Skeletal muscle tissue (tissue), 4 donors: Measurements from ENCODE around the gene PBX1. TPM values are rescaled to one million over a fixed set of nuclear protein-coding genes. Genes with fewer than 3 reads are reported as not detected.

ENCODE experiments used
- H3K27ac ChIP-seq: one replicate; pipeline ENCODE4 v1.7.0; 2013; ENCODE audit warnings: mild to moderate bottlenecking, low read depth, low read length, inconsistent platforms
- H3K27me3 ChIP-seq, 3 donors: one replicate each; pipeline ENCODE4 v1.7.0; 2013; ENCODE audit warnings: low read length in 3 of 3; ENCODE audit not compliant: control insufficient read depth in 3 of 3, insufficient read depth in 3 of 3
- H3K36me3 ChIP-seq, 3 donors: one replicate each; pipeline ENCODE4 v1.7.0; 2013; ENCODE audit warnings: low read length in 3 of 3; ENCODE audit not compliant: control insufficient read depth in 3 of 3, insufficient read depth in 3 of 3
- H3K4me1 ChIP-seq, 3 donors: one replicate each; pipeline ENCODE4 v1.7.0; 2013; ENCODE audit warnings: low read length in 3 of 3, mild to moderate bottlenecking in 3 of 3; ENCODE audit not compliant: control insufficient read depth in 3 of 3, insufficient read depth in 3 of 3
- H3K4me3 ChIP-seq, 3 donors: one replicate each; pipeline ENCODE4 v1.7.0; 2013; ENCODE audit warnings: low read length in 3 of 3
- H3K9ac ChIP-seq, 3 donors: one replicate each; pipeline ENCODE4 v1.7.0; 2013; ENCODE audit warnings: low read length in 3 of 3, mild to moderate bottlenecking in 3 of 3, moderate library complexity in 2 of 3, low read depth in 1 of 3
- H3K9me3 ChIP-seq, 3 donors: one replicate each; pipeline ENCODE4 v1.7.0; 2013; ENCODE audit warnings: low read length in 3 of 3; ENCODE audit not compliant: control insufficient read depth in 3 of 3
- total RNA-seq: library from RNA; depleted of rRNA; stranded (reverse); fragments of >200 nt; gene quantifications from one replicate; pipeline ENCODE4 v1.2.3, GENCODE V29; 2014
- donor health status: Osteomylitis.

Gene PBX1
- total RNA-seq, 1 donor from 2014 or later, result 53.2 TPM

- H3K4me3 ChIP-seq, result no peak overlapping the region
- H3K4me1 ChIP-seq, result peaks cover 9 to 21% (median 15%) of the 10 kb centered on the region in 3 donors
- H3K9me3 ChIP-seq, result no peaks in the 10 kb centered on the region
- no peak overlapping the region for H3K9ac ChIP-seq
- H3K27ac ChIP-seq, result no peak overlapping the region
- no peaks in the 10 kb centered on the region for H3K27me3 ChIP-seq
- no peaks in the 10 kb centered on the region for H3K36me3 ChIP-seq
Measured at GRCh38 chr1:164668491-164669400, 109.8 kb downstream of the PBX1 start.

DNA sequence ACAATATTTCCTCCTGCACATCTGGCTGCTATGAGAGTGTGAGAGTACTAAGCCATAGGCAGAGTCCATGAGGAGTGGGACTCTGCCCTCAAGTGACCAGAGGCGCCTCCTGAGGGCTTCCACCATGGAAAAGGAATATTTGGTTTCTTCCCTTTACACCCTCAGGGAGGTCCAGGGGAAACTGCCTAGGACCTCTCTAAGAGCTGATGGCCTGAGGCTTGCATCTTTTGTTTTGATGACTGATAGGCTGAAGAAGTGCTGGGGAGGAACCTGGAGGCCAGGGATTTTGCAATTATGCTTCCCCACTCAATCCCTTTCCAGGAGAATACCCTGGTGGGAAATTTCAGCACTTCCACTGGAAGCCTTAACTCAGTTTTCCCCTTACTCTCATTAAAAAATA lies 111.0 kb downstream of the PBX1 start:
- Histone ChIP-seq H3K9ac (no peak overlapping the region), H3K36me3 (no peaks in the 10 kb centered on the region), H3K27me3 (no peaks in the 10 kb centered on the region), H3K27ac (no peak overlapping the region), H3K9me3 (no peaks in the 10 kb centered on the region), H3K4me3 (no peak overlapping the region), H3K4me1 (peaks cover 7 to 18% (median 15%) of the 10 kb centered on the region in 3 donors)

DNA sequence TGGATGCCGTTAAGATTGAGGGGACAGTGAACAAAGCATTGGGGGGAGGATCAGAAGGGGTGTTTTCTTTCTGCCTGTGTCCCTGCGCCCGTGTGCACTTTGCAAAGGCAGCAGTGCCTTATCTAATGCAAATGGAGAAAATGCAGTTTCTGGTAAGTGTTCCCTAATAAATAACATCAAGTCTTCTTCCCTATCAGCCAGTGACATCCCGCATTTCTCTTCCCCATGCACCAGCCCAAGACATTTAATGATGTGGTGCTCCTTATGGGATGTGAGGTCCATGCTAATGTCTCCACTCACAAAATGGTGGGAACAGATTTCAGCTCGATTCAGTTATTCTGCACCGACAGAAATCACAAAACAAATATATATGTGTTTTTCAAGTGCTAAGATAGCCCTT lies 111.8 kb downstream of the PBX1 start:
- Histone ChIP-seq H3K4me3 (no peak overlapping the region), H3K4me1 (peaks cover 8 to 20% (median 15%) of the 10 kb centered on the region in 3 donors), H3K27me3 (no peaks in the 10 kb centered on the region), H3K27ac (no peak overlapping the region), H3K9me3 (no peaks in the 10 kb centered on the region), H3K36me3 (no peaks in the 10 kb centered on the region), H3K9ac (no peak overlapping the region)

- Histone ChIP-seq H3K27me3 (no peaks in the 10 kb centered on the region), H3K9ac (no peak overlapping the region), H3K4me1 (peaks cover 10 to 25% (median 18%) of the 10 kb centered on the region in 3 donors), H3K4me3 (no peak overlapping the region), H3K27ac (no peak overlapping the region), H3K9me3 (no peaks in the 10 kb centered on the region), H3K36me3 (no peaks in the 10 kb centered on the region)
Measured at GRCh38 chr1:164671323-164671965, 112.5 kb downstream of the PBX1 start.

- no peak overlapping the region for H3K9ac ChIP-seq
- peaks cover 7 to 22% (median 18%) of the 10 kb centered on the region in 3 donors for H3K4me1 ChIP-seq
- H3K27ac ChIP-seq, result no peak overlapping the region
Measured at GRCh38 chr1:164671966-164672571, 113.1 kb downstream of the PBX1 start.

DNA sequence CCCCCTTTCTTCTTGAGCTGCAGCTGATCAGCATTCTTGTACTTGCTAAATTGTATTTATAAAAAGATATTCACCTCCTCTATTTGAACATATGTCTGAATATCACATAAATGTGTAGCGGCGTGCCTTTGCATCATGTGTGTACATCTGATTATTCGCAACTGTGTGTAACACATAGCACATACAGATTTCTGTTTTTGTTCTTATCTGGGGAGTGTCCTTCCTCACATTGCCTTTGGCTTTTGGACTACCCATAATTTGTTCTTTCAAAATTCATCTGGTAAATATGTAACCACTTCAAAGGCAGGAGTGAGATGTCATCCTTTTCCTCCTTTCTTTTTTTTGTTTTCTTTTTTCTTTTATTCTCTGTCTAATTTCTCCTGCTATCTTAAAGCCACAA lies 113.6 kb downstream of the PBX1 start:
- no peaks in the 10 kb centered on the region for H3K27me3 ChIP-seq
- no peak overlapping the region for H3K27ac ChIP-seq
- no peaks in the 10 kb centered on the region for H3K9me3 ChIP-seq
- no peaks in the 10 kb centered on the region for H3K36me3 ChIP-seq
- peaks cover 7 to 22% (median 15%) of the 10 kb centered on the region in 3 donors for H3K4me1 ChIP-seq
- no peak overlapping the region for H3K4me3 ChIP-seq
- H3K9ac ChIP-seq, result no peak overlapping the region

More at GRCh38 chr1:164671966-164672571, 113.1 kb downstream of the PBX1 start:
- no peaks in the 10 kb centered on the region for H3K36me3 ChIP-seq
- no peak overlapping the region for H3K4me3 ChIP-seq
- H3K27me3 ChIP-seq, result no peaks in the 10 kb centered on the region
- no peaks in the 10 kb centered on the region for H3K9me3 ChIP-seq

- Histone ChIP-seq H3K9me3 (no peaks in the 10 kb centered on the region), H3K4me1 (peaks cover 7 to 22% (median 14%) of the 10 kb centered on the region in 3 donors), H3K27ac (no peak overlapping the region), H3K27me3 (no peaks in the 10 kb centered on the region), H3K36me3 (no peaks in the 10 kb centered on the region), H3K9ac (no peak overlapping the region), H3K4me3 (no peak overlapping the region)
Measured at GRCh38 chr1:164673584-164674214, 114.7 kb downstream of the PBX1 start.

GRCh38 chr1:164675342-164675904 lies 116.4 kb downstream of the PBX1 start:
- H3K4me1 ChIP-seq, result peaks cover 7 to 22% (median 14%) of the 10 kb centered on the region in 3 donors
- no peaks in the 10 kb centered on the region for H3K9me3 ChIP-seq
- H3K4me3 ChIP-seq, result no peak overlapping the region
- no peak overlapping the region for H3K9ac ChIP-seq
- H3K27ac ChIP-seq, result no peak overlapping the region
- peaks cover 0 to 4% (median 2%) of the 10 kb centered on the region in 3 donors for H3K36me3 ChIP-seq
- no peaks in the 10 kb centered on the region for H3K27me3 ChIP-seq

DNA sequence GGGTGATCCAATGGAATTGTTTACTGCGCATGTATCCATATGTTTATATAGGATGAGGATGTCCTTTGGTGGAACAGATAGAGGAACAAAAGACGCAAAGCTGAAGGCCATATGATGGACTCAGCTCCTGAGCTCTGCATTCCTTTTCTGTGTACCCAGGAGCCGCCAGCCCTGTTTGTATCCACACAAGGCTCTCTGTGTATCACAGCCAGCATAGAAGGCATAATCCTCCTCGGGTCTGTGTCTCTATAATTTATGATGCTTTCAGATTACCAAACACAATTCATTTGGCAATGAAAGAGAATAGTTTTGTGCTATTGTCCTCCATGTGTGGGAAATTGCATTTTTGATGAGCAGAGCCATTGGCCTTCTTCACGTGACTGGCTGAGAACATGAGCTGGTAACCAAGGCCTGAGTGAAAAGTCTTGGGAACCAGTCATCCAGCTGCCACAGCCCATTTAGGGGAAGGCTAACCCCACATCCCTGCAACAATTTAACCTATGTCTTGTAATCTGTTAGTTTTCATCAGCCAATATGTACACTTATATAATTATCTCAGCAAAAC lies 119.2 kb downstream of the PBX1 start:
- H3K36me3 ChIP-seq, result peaks cover 0 to 9% (median 2%) of the 10 kb centered on the region in 3 donors
- H3K9ac ChIP-seq, result no peak overlapping the region
- no peaks in the 10 kb centered on the region for H3K27me3 ChIP-seq
- H3K4me3 ChIP-seq, result no peak overlapping the region
- H3K9me3 ChIP-seq, result no peaks in the 10 kb centered on the region
- H3K27ac ChIP-seq, result no peak overlapping the region
- peaks cover 7 to 17% (median 8%) of the 10 kb centered on the region in 3 donors for H3K4me1 ChIP-seq
